GM08714 (cell line): Measurements from ENCODE around the gene GOT2.
"Not testable (repeated sequence)": the region's sequence is repeated elsewhere in the genome, so short reads cannot be mapped to it uniquely, and the experiment has no call there.

Experiments used
- H3K4me3 ChIP-seq: fragments of 200-500 bp; sonication (Bioruptor generic); 2 replicates; pipeline ENCODE4 v1.5.1; 2014; ENCODE audit warnings: mild to moderate bottlenecking, low read length, inconsistent platforms
- ZNF274 ChIP-seq: IDR thresholded peaks from 2 replicates; pipeline ENCODE4 v1.6.1; 2012; ENCODE audit warnings: mild to moderate bottlenecking, low read depth, low read length

Gene GOT2

DNA sequence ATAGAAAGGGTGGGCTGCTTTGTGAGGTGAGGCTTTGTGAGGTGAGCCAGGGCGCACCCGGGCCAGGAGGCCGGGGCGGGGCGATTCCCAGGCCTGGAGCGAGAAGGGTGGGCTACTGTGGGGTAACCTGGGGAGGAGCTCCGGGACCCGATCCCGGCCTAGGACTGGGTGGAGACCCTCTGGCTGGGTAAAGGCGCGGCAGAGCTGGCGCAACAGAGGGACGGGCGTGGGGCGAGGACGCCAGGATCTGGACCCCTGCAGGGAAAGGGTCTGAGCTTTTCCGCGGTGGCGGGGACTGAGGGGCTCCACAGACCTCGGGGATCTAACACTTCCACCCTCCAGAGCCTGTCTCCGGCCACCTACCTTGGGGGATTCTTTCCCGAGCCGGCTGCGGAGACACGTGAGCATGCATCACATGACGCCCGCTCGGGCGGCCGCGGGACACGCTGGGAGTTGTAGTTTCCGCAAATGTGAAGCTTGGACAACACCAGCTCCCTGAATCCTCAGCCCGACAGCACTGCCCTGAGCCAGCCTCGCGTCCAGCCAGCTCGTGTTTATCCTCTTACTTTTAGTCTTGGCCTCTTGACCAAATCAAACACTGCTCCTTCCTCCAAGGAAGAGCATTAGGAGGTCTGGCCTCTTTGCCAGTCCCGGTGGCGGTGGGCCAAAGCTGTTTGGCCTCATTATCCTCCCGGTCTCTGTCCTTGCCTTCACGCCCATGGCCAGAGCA, 49.6 kb downstream of the GOT2 start, which contains the start of gene SLC38A7:
Gene SLC38A7, minus strand, starts transcription at position 417 of the 730 bp plus-strand sequence. CDS start 4,644 bp downstream, outside the sequence.
- H3K4me3 ChIP-seq: peak within 1 kb of the TSS; percentile 72
- no peak for TF ChIP-seq ZNF274

DNA sequence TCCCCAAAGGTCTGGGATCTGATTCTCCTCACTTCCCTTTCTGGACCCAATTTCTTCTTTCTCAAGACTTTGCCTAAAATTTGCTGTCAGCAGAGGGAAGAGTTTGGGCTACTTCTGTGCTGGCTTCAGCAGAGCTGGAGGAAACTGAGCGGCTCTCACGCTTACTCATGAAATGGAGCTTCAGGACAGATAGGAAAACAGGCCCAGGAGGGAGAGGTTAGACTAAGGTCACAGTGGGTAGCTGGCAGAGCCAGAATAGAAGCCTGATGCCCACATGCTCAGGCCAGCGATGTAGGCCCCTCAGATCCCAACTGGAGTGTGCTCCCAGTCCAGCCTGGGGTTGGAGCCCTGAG, 50.1 kb downstream of the GOT2 start:
- H3K4me3 ChIP-seq: peak overlapping the region; percentile 72
- no peak for TF ChIP-seq ZNF274

GRCh38 chr16:58679763-58680162, 54.4 kb downstream of the GOT2 start:
- TF ChIP-seq ZNF274: no peak
- H3K4me3 ChIP-seq: no peak overlapping the region

DNA sequence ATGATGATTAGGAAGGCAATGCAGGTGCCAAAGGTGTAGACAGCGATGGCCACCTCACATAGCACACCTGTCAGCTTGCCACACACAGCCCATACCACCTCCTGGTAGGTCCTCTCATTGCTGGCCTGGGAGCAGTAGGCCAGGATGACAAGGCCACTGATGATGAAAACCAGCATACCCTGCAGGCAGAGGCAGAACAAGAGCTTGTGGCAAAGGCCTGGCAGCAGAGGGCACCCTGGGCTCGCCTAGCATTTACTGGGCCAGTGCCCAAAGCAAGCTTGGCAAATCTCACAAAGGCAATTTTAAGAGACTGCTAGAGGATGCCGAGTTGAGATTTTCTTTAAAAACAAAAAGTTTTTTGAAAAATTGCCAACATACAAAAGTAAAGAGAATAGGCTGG, 55.4 kb downstream of the GOT2 start:
- no peak overlapping the region for H3K4me3 ChIP-seq
- no peak for TF ChIP-seq ZNF274

DNA sequence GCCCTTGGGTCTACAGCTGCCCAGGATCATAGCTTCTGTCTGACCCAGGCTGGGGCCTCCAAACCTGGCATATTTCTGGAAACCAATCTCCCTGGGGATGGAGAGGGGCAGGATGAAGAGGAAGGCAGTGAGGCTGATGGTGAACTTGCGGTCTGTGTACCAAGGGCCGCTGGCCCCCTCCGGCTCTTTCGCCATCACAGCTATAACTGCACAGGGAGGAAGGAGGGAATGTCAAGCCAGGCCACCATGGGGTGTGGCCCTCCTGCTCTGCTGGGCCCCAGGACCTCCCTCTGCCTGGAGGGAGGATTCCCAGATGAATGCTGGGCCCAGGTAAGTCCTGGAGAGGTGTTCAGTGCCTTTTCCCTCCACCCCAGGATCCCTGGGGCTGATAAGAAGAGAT, 55.8 kb downstream of the GOT2 start:
- TF ChIP-seq ZNF274: no peak

GRCh38 chr16:58670946-58671583, 63.1 kb downstream of the GOT2 start:
- no peak overlapping the region for H3K4me3 ChIP-seq
- no peak for TF ChIP-seq ZNF274

More for the DNA sequence above, 55.8 kb downstream of the GOT2 start:
- no peak overlapping the region for H3K4me3 ChIP-seq

- TF ChIP-seq ZNF274: no peak
- no peak overlapping the region for H3K4me3 ChIP-seq
Observed at GRCh38 chr16:58670177-58670576, 63.9 kb downstream of the GOT2 start.

- no peak for TF ChIP-seq ZNF274
- no peak overlapping the region for H3K4me3 ChIP-seq
Observed at GRCh38 chr16:58665200-58665599, 68.9 kb downstream of the GOT2 start.

- no peak overlapping the region for H3K4me3 ChIP-seq
- no peak for TF ChIP-seq ZNF274
Observed at GRCh38 chr16:58661199-58661830, 72.8 kb downstream of the GOT2 start.

- H3K4me3 ChIP-seq: not testable (repeated sequence)
Observed at GRCh38 chr16:58659911-58660310, 74.2 kb downstream of the GOT2 start.

GRCh38 chr16:58658796-58659211, 75.3 kb downstream of the GOT2 start:
- TF ChIP-seq ZNF274: no peak

More at GRCh38 chr16:58658796-58659211, 75.3 kb downstream of the GOT2 start:
- H3K4me3 ChIP-seq: no peak overlapping the region
